ENCODE results near the gene PTPRO. TPM values are rescaled to one million over a fixed set of nuclear protein-coding genes. Genes with fewer than 3 reads are reported as not detected.
A peak's percentile ranks its signal among the peaks of the same experiment; 100 is the strongest.

PTPRO gene
- total RNA-seq, 1 donor from 2014 or later = 0.75 TPM

- Mint-ChIP-seq H3K9me3 (ENCODE audit: unreplicated experiment) (peaks cover 5% of the 10 kb centered on the region), H3K27ac (ENCODE audit: unreplicated experiment) (no peak overlapping the region), H3K4me1 (ENCODE audit: unreplicated experiment) (peaks cover 19% of the 10 kb centered on the region), H3K4me3 (ENCODE audit: unreplicated experiment) (no peak overlapping the region), H3K27me3 (ENCODE audit: unreplicated experiment) (no peaks in the 10 kb centered on the region), H3K36me3 (ENCODE audit: unreplicated experiment) (no peaks in the 10 kb centered on the region)
- no peak for DNase-seq (ENCODE audit: extremely low spot score, unreplicated experiment)
- TF ChIP-seq CTCF (IDR thresholded peaks at IDR 0.05) = no peak
Measured at GRCh38 chr12:15407025-15407424, 84.7 kb downstream of the PTPRO start.

DNA sequence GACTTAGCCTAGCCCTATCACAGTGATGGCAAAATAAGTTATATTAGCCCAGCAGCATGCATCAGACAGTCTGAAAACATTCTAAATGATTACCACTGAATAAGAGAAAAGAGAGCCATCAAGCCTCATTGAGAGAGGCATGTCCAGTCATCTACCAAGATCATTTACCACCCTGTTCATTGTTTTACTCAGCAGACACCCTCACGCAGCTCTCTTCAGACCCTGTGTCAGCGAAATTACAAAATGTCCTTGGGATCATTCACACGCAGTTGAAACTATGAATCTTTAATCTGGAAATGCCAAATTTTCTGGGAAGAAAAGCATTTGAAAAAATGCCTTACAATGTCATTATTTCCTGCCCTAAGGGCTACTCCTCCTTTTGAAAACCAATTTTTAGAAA, 89.5 kb downstream of the PTPRO start:
- TF ChIP-seq CTCF (IDR thresholded peaks at IDR 0.05) = no peak
- Mint-ChIP-seq H3K9me3 (ENCODE audit: unreplicated experiment) (no peaks in the 10 kb centered on the region), H3K27me3 (ENCODE audit: unreplicated experiment) (no peaks in the 10 kb centered on the region), H3K27ac (ENCODE audit: unreplicated experiment) (peak overlapping the region; percentile 45), H3K36me3 (ENCODE audit: unreplicated experiment) (no peaks in the 10 kb centered on the region), H3K4me1 (ENCODE audit: unreplicated experiment) (peaks cover 14% of the 10 kb centered on the region), H3K4me3 (ENCODE audit: unreplicated experiment) (peak overlapping the region; percentile 16)
- no peak for DNase-seq (ENCODE audit: extremely low spot score, unreplicated experiment)

GRCh38 chr12:15417691-15418090, 95.4 kb downstream of the PTPRO start:
- H3K36me3 Mint-ChIP-seq (ENCODE audit: unreplicated experiment) = no peaks in the 10 kb centered on the region
- H3K4me3 Mint-ChIP-seq (ENCODE audit: unreplicated experiment) = no peak overlapping the region
- TF ChIP-seq CTCF (IDR thresholded peaks at IDR 0.05) = no peak

DNA sequence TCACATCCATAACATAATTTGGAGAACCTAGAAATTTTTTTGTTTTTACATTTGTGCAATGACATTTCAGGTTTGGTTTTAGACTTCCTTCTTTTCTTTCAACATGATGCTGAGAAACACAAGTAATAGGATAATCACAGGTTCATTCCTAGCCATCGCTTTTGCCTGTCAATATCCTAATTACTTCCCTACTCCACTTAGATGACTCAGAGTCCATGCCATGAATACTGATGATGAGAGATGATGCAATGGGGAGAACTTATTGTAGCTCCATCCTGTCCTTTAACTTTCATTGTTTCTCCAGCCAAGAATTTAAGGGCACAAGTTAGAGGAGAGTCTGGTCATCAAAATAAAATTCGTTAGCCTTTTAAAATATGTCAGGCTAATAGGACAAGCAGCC, 101.3 kb downstream of the PTPRO start:
- no peak overlapping the region for H3K4me3 Mint-ChIP-seq (ENCODE audit: unreplicated experiment)
- H3K27ac Mint-ChIP-seq (ENCODE audit: unreplicated experiment) = no peak overlapping the region
- TF ChIP-seq CTCF (IDR thresholded peaks at IDR 0.05) = no peak
- no peak for DNase-seq (ENCODE audit: extremely low spot score, unreplicated experiment)
- H3K36me3 Mint-ChIP-seq (ENCODE audit: unreplicated experiment) = no peaks in the 10 kb centered on the region
- peaks cover 9% of the 10 kb centered on the region for H3K4me1 Mint-ChIP-seq (ENCODE audit: unreplicated experiment)
- no peaks in the 10 kb centered on the region for H3K9me3 Mint-ChIP-seq (ENCODE audit: unreplicated experiment)
- peaks cover 8% of the 10 kb centered on the region for H3K27me3 Mint-ChIP-seq (ENCODE audit: unreplicated experiment)

More at GRCh38 chr12:15417691-15418090, 95.4 kb downstream of the PTPRO start:
- DNase-seq (ENCODE audit: extremely low spot score, unreplicated experiment) = no peak
- peaks cover 2% of the 10 kb centered on the region for H3K27me3 Mint-ChIP-seq (ENCODE audit: unreplicated experiment)
- H3K4me1 Mint-ChIP-seq (ENCODE audit: unreplicated experiment) = peaks cover 1% of the 10 kb centered on the region
- no peaks in the 10 kb centered on the region for H3K9me3 Mint-ChIP-seq (ENCODE audit: unreplicated experiment)
- H3K27ac Mint-ChIP-seq (ENCODE audit: unreplicated experiment) = no peak overlapping the region

DNA sequence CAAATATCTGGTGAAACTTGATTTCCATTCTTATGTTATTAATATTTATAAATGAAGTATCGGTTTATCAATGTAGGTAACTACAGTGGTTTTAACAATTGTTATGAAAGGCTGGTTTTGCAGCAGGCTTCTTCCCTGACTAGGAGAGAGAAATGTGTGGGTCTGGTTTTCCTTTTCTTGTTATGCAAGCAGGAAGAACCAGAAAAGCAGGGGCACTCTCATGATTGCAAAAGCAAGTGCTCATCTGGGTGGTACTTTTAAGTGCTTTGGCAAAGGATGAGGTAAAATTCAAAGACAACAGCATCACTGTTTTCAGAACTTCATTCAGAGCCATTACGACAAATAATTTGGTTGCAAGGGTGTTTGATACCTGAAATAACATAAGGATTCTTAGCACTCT, 105.6 kb downstream of the PTPRO start:
- Mint-ChIP-seq H3K36me3 (ENCODE audit: unreplicated experiment) (no peaks in the 10 kb centered on the region), H3K27me3 (ENCODE audit: unreplicated experiment) (peaks cover 38% of the 10 kb centered on the region), H3K4me3 (ENCODE audit: unreplicated experiment) (no peak overlapping the region), H3K9me3 (ENCODE audit: unreplicated experiment) (no peaks in the 10 kb centered on the region), H3K27ac (ENCODE audit: unreplicated experiment) (no peak overlapping the region), H3K4me1 (ENCODE audit: unreplicated experiment) (peaks cover 6% of the 10 kb centered on the region)
- no peak for TF ChIP-seq CTCF (IDR thresholded peaks at IDR 0.05)
- no peak for DNase-seq (ENCODE audit: extremely low spot score, unreplicated experiment)

Measured in osteocyte (in vitro differentiated cells).